ENCODE results near the gene SLC49A3.

Gene SLC49A3

GRCh38 chr4:633406-633805 lies 55.5 kb downstream of the SLC49A3 start:
- Histone ChIP-seq H3K9me3 (ENCODE audit: control insufficient read depth in 5 of 5, low read length in 5 of 5) (peaks cover 4 to 19% (median 18%) of the 10 kb centered on the region in 5 donors), H3K4me1 (ENCODE audit: control insufficient read depth in 5 of 5, insufficient read depth in 5 of 5, low read length in 5 of 5) (no peaks in the 10 kb centered on the region), H3K9ac (ENCODE audit: low read length in 5 of 5) (no peak overlapping the region), H3K36me3 (ENCODE audit: control insufficient read depth in 5 of 5, insufficient read depth in 5 of 5, low read length in 5 of 5) (no peaks in the 10 kb centered on the region), H3K27ac (ENCODE audit: low read depth, low read length) (no peak overlapping the region), H3K27me3 (ENCODE audit: control insufficient read depth in 5 of 5, insufficient read depth in 4 of 5, low read length in 5 of 5) (peaks cover 3 to 26% (median 22%) of the 10 kb centered on the region in 5 donors), H3K4me3 (ENCODE audit: low read depth in 1 of 5, low read length in 5 of 5) (no peak overlapping the region)

GRCh38 chr4:632926-633325 lies 56.0 kb downstream of the SLC49A3 start:
- Histone ChIP-seq H3K4me1 (ENCODE audit: control insufficient read depth in 5 of 5, insufficient read depth in 5 of 5, low read length in 5 of 5) (no peaks in the 10 kb centered on the region), H3K4me3 (ENCODE audit: low read depth in 1 of 5, low read length in 5 of 5) (no peak overlapping the region), H3K36me3 (ENCODE audit: control insufficient read depth in 5 of 5, insufficient read depth in 5 of 5, low read length in 5 of 5) (no peaks in the 10 kb centered on the region)

GRCh38 chr4:632196-632790 lies 56.7 kb downstream of the SLC49A3 start:
- Histone ChIP-seq H3K9me3 (ENCODE audit: control insufficient read depth in 5 of 5, low read length in 5 of 5) (peaks cover 4 to 19% (median 18%) of the 10 kb centered on the region in 5 donors), H3K4me1 (ENCODE audit: control insufficient read depth in 5 of 5, insufficient read depth in 5 of 5, low read length in 5 of 5) (no peaks in the 10 kb centered on the region), H3K27ac (ENCODE audit: low read depth, low read length) (no peak overlapping the region), H3K9ac (ENCODE audit: low read length in 5 of 5) (no peak overlapping the region), H3K4me3 (ENCODE audit: low read depth in 1 of 5, low read length in 5 of 5) (no peak overlapping the region), H3K27me3 (ENCODE audit: control insufficient read depth in 5 of 5, insufficient read depth in 4 of 5, low read length in 5 of 5) (peaks cover 0 to 27% (median 21%) of the 10 kb centered on the region in 5 donors), H3K36me3 (ENCODE audit: control insufficient read depth in 5 of 5, insufficient read depth in 5 of 5, low read length in 5 of 5) (no peaks in the 10 kb centered on the region)

More at GRCh38 chr4:632926-633325, 56.0 kb downstream of the SLC49A3 start:
- peaks cover 3 to 29% (median 22%) of the 10 kb centered on the region in 5 donors for H3K27me3 ChIP-seq (ENCODE audit: control insufficient read depth in 5 of 5, insufficient read depth in 4 of 5, low read length in 5 of 5)
- H3K9me3 ChIP-seq (ENCODE audit: control insufficient read depth in 5 of 5, low read length in 5 of 5): peaks cover 4 to 19% (median 18%) of the 10 kb centered on the region in 5 donors
- H3K27ac ChIP-seq (ENCODE audit: low read depth, low read length): no peak overlapping the region
- no peak overlapping the region for H3K9ac ChIP-seq (ENCODE audit: low read length in 5 of 5)
